Kidney epithelial cell (primary cell): ENCODE data around the gene PDE8A. TPM values are rescaled to one million over a fixed set of nuclear protein-coding genes. Genes with fewer than 3 reads are reported as not detected.
"Not testable (repeated sequence)": the region's sequence is repeated elsewhere in the genome, so short reads cannot be mapped to it uniquely, and the experiment has no call there.

Experiments used
- DNase-seq: peaks from one replicate; pipeline ENCODE4 v3.0.0-alpha.2; 2010; ENCODE audit warnings: low read depth
- H3K27me3 ChIP-seq: 2 replicates; pipeline ENCODE4 v1.6.0; 2011; ENCODE audit warnings: low read length; ENCODE audit not compliant: control insufficient read depth, insufficient read depth
- H3K36me3 ChIP-seq: 2 replicates; pipeline ENCODE4 v1.5.1; 2011; ENCODE audit warnings: low read length; ENCODE audit not compliant: control insufficient read depth, insufficient read depth
- H3K4me3 ChIP-seq: 2 replicates; pipeline ENCODE4 v1.5.1; 2011; ENCODE audit warnings: low read depth, mild to moderate bottlenecking, control low read depth, low read length
- CTCF ChIP-seq: IDR thresholded peaks from 2 replicates; pipeline ENCODE4 v1.5.1; 2011; ENCODE audit warnings: mild to moderate bottlenecking, moderate library complexity, low read length, control low read depth, inconsistent platforms; ENCODE audit not compliant: insufficient read depth, poor library complexity, severe bottlenecking
- total RNA-seq: library from RNA; depleted of rRNA; stranded (reverse); fragments of >200 nt; gene quantifications from 2 replicates; pipeline ENCODE4 v1.2.3, GENCODE V29; 2015

PDE8A gene
- total RNA-seq, 1 donor from 2014 or later = 31.5 TPM

- no peak for TF ChIP-seq CTCF
- H3K27me3 ChIP-seq = no peaks in the 10 kb centered on the region
- H3K4me3 ChIP-seq = no peak overlapping the region
- H3K36me3 ChIP-seq = no peaks in the 10 kb centered on the region
- no peak for DNase-seq
Measured at GRCh38 chr15:84988909-84989644, 7.4 kb downstream of the PDE8A start.

DNA sequence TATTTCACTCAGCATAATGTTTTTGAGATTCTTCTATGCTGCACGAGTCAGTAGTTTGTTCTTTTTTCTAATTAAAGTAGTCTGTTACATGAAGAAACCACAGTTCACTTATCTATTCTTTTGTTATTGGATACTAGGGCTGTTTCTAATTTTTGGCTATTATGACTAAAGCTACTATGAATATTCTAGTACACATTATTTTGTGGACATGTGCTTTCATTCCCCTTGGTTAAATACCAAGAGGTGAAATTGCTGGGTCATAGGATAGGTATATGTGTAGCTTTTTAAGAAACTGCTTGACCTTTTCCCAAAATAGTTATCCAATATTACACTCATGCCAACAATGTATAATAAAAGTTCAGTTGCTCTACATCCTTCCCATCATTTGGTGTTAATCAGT lies 8.9 kb downstream of the PDE8A start:
- H3K4me3 ChIP-seq = no peak overlapping the region
- no peak for DNase-seq
- no peaks in the 10 kb centered on the region for H3K36me3 ChIP-seq
- no peak for TF ChIP-seq CTCF
- H3K27me3 ChIP-seq = no peaks in the 10 kb centered on the region

GRCh38 chr15:84991014-84991712 lies 9.5 kb downstream of the PDE8A start:
- Histone ChIP-seq H3K36me3 (no peaks in the 10 kb centered on the region), H3K27me3 (no peaks in the 10 kb centered on the region), H3K4me3 (no peak overlapping the region)
- no peak for DNase-seq
- no peak for TF ChIP-seq CTCF

- DNase-seq = peak; percentile 69
- no peaks in the 10 kb centered on the region for H3K27me3 ChIP-seq
- no peaks in the 10 kb centered on the region for H3K36me3 ChIP-seq
- TF ChIP-seq CTCF = no peak
- no peak overlapping the region for H3K4me3 ChIP-seq
Measured at GRCh38 chr15:84992157-84992944, 10.7 kb downstream of the PDE8A start.

DNA sequence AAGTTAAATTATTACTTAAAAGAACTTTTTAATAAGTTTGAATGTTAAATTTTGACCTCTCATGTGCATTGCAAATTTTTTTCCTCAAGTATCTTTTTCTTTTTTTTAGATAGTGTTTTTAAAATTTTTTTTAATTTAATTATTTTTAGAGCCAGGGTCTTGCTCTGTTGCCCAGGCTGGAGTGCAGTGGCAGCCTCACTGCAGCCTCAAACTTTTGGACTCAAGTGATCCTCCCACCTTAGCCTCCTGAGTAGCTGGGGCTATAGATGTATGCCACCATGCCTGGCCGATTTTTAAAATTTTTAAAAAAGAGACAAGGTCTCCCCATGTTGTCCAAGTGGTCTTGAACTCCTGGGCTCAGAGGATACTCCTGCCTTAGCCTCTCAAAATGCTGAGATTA lies 14.4 kb downstream of the PDE8A start:
- TF ChIP-seq CTCF = no peak
- H3K27me3 ChIP-seq = no peaks in the 10 kb centered on the region
- H3K4me3 ChIP-seq = no peak overlapping the region
- DNase-seq = no peak
- no peaks in the 10 kb centered on the region for H3K36me3 ChIP-seq

- not testable (repeated sequence) for H3K36me3 ChIP-seq, H3K27me3 ChIP-seq, H3K4me3 ChIP-seq, DNase-seq
Measured at GRCh38 chr15:84996714-84997113, 15.1 kb downstream of the PDE8A start.

DNA sequence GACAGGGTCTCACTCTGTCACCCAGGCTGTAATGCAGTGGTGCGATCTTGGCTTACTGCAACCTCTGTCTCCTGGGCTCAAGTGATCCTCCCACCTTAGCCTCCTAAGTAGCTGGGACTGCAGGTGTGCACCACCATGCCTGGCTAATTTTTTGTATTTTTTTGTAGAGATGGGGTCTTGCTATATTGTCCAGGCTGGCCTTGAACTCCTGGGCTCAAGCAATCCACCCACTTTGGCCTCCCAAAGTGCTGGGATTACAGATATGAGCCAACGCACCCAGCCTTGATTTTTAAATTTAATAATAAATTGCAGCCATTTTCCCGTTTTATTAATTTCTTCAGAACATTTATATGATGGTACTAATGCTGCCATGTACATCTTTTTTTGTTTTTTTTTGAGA lies 15.6 kb downstream of the PDE8A start:
- DNase-seq, H3K36me3 ChIP-seq, H3K27me3 ChIP-seq, H3K4me3 ChIP-seq: not testable (repeated sequence)
